Endodermal cell (in vitro differentiated cells): Measurements from ENCODE around the gene NR6A1. TPM values are rescaled to one million over a fixed set of nuclear protein-coding genes. Genes with fewer than 3 reads are reported as not detected.

ENCODE experiments used
- DNase-seq: peaks from one replicate; pipeline ENCODE4 v3.0.0-alpha.2; 2017
- H3K27ac ChIP-seq: 2 replicates; pipeline ENCODE4 v1.5.1; 2013; ENCODE audit warnings: mild to moderate bottlenecking, low read depth, low read length, moderate library complexity
- H3K27me3 ChIP-seq: 2 replicates; pipeline ENCODE4 v1.6.1; 2013; ENCODE audit warnings: mild to moderate bottlenecking, low read length, moderate library complexity; ENCODE audit not compliant: insufficient read depth, control insufficient read depth, poor library complexity, severe bottlenecking
- H3K36me3 ChIP-seq: 2 replicates; pipeline ENCODE4 v1.7.0; 2013; ENCODE audit warnings: mild to moderate bottlenecking, low read length, moderate library complexity; ENCODE audit not compliant: control insufficient read depth, insufficient read depth
- H3K4me1 ChIP-seq: one replicate; pipeline ENCODE4 v1.7.0; 2013; ENCODE audit warnings: low read length; ENCODE audit not compliant: control insufficient read depth, insufficient read depth
- H3K4me3 ChIP-seq: 2 replicates; pipeline ENCODE4 v1.5.1; 2013; ENCODE audit warnings: mild to moderate bottlenecking, low read length, moderate library complexity
- H3K9ac ChIP-seq: 2 replicates; pipeline ENCODE4 v1.6.1; 2013; ENCODE audit warnings: mild to moderate bottlenecking, low read length, moderate library complexity; ENCODE audit not compliant: poor library complexity, severe bottlenecking; ENCODE audit errors: extremely low read depth
- H3K9me3 ChIP-seq: 2 replicates; pipeline ENCODE4 v1.6.1; 2013; ENCODE audit warnings: mild to moderate bottlenecking, low read length, moderate library complexity; ENCODE audit not compliant: control insufficient read depth
- H3K27ac Mint-ChIP-seq: 2 replicates; pipeline ENCODE4 v1.8.0; 2020; ENCODE audit warnings: mixed read lengths
- H3K27me3 Mint-ChIP-seq: 2 replicates; pipeline ENCODE4 v1.8.0; 2021; ENCODE audit warnings: mild to moderate bottlenecking, mixed read lengths; ENCODE audit not compliant: insufficient read depth
- H3K36me3 Mint-ChIP-seq: 2 replicates; pipeline ENCODE4 v1.8.0; 2020; ENCODE audit warnings: low read depth, mixed read lengths
- H3K4me1 Mint-ChIP-seq: 2 replicates; pipeline ENCODE4 v1.8.0; 2020; ENCODE audit warnings: mixed read lengths
- H3K4me3 Mint-ChIP-seq: 2 replicates; pipeline ENCODE4 v1.8.0; 2020; ENCODE audit warnings: mild to moderate bottlenecking, moderate library complexity, mixed read lengths
- H3K9me3 Mint-ChIP-seq: 2 replicates; pipeline ENCODE4 v1.8.0; 2020; ENCODE audit warnings: mild to moderate bottlenecking, mixed read lengths
- WGBS, 2 experiments: methylation state at CpG; one replicate each; pipeline versions ENCODE4 v1.1.5 to v1.1.7; 2013; ENCODE audit warnings: missing lambda C conversion rate in 2 of 2, mixed read lengths in 1 of 2; ENCODE audit not compliant: insufficient coverage in 1 of 2, insufficient read length in 1 of 2; 5-methylcytosine and 5-hydroxymethylcytosine counted together
- total RNA-seq, 2 donors: library from RNA; stranded (reverse); fragmentation: NEBNext Ultra II Directional in 1 of 2; extraction: Animal tissue kit (Norgen Biotek cat#: 25700) in 1 of 2; gene quantifications; 2 replicates in 1 of 2; 3 replicates in 1 of 2; pipeline ENCODE4 v1.2.1, GENCODE V29; 2021
- TF ChIP-seq, protein P1 (sequence below): fragments of 200-600 bp; sonication (generic); conservative IDR thresholded peaks from 2 replicates; pipeline ENCODE4 v1.5.0; 2021; ENCODE audit warnings: antibody characterized with exemption, mild to moderate bottlenecking

NR6A1 gene
- total RNA-seq, 2 donors from 2014 or later = 168 to 206 TPM

DNA sequence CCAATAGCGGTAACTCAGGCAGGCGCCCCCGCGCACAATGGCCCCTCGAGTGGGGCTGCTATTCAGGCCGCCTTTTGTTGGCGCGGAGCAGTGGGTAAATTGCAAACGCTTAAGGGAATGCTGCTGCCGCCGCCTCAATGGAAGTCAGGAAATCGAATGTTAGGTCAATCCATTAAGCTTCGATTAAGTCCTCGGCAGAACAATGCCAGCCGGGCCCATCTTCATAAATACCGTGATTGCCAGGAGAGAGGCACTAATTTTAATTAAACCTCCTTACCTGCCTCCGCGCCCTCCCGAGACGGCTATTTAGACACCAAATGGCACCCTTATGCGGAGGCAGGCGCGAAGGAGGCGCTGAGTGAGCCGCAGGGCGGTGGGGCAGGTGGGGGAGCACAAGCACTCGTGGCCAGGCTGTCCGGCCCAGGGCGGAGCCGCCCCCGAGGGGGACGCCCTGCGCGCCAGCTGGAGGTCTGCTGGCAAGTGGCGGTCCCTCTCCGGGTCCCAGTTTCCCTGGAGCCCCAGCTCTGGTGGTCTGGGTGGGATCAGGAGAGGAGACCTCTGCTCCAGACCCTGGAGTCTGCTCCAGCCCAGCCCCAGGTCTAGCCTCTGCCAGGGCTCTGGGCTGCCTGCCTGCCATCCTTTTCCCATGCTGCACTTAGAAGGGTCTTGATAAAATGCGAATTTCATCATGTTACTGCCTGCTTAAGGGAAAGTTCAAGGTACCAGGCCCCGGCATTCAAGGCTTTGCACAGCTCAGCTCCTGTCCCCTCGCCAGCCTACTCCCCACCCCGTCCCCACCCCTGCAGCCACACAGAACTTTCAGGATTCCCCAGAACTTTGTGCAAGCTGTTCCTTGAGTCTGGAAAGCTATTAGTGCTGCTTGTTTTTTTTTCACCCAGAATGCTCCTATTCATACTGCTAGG, 283.6 kb downstream of the NR6A1 start:
- Mint-ChIP-seq H3K4me1 (peaks cover 4% of the 10 kb centered on the region), H3K27me3 (peaks cover 56% of the 10 kb centered on the region)
- no peak for DNase-seq

DNA sequence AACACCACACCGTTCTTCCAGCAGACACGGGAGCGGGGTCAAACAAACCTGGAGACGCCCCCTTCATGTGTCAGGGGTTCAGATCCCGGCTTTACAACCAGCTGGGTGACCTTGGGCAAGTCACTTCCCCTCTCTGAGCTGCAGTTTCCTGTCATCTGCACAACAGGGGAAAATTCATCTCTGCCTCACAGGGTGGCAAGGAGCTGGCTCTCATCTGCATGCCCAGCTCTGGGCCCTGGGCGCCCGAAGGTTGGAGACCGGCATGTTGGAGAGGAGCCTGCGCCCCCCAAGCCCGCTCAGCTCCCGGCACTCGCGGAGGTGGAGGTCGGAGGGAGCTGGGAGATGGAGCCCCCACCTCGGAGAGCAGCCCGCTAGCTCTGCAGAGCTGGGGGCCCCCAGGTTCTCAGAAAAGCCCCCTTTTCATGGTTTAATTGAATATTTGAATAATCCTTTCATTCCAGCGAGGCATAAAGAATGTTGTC, 284.3 kb downstream of the NR6A1 start:
- H3K27ac Mint-ChIP-seq = no peak overlapping the region
- H3K9me3 ChIP-seq = no peaks in the 10 kb centered on the region
- WGBS, 2 experiments = 90 to 98% methylated on average over 6 to 17 of the region's 17 CpGs
- H3K4me3 ChIP-seq = no peak overlapping the region
- DNase-seq = no peak
- H3K4me1 Mint-ChIP-seq = peaks cover 4% of the 10 kb centered on the region
- peak overlapping the region; percentile 80 for H3K27ac ChIP-seq
- no peaks in the 10 kb centered on the region for H3K4me1 ChIP-seq
- peaks cover 59% of the 10 kb centered on the region for H3K27me3 Mint-ChIP-seq
- TF ChIP-seq, protein P1, sequence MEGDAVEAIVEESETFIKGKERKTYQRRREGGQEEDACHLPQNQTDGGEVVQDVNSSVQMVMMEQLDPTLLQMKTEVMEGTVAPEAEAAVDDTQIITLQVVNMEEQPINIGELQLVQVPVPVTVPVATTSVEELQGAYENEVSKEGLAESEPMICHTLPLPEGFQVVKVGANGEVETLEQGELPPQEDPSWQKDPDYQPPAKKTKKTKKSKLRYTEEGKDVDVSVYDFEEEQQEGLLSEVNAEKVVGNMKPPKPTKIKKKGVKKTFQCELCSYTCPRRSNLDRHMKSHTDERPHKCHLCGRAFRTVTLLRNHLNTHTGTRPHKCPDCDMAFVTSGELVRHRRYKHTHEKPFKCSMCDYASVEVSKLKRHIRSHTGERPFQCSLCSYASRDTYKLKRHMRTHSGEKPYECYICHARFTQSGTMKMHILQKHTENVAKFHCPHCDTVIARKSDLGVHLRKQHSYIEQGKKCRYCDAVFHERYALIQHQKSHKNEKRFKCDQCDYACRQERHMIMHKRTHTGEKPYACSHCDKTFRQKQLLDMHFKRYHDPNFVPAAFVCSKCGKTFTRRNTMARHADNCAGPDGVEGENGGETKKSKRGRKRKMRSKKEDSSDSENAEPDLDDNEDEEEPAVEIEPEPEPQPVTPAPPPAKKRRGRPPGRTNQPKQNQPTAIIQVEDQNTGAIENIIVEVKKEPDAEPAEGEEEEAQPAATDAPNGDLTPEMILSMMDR = no peak
- H3K36me3 ChIP-seq = no peaks in the 10 kb centered on the region
- H3K4me3 Mint-ChIP-seq = peak overlapping the region; percentile 32
- no peaks in the 10 kb centered on the region for H3K36me3 Mint-ChIP-seq
- H3K9me3 Mint-ChIP-seq = no peaks in the 10 kb centered on the region
- H3K27me3 ChIP-seq = peaks cover 4% of the 10 kb centered on the region
- H3K9ac ChIP-seq = no peak overlapping the region

More for the DNA sequence above, 283.6 kb downstream of the NR6A1 start:
- Mint-ChIP-seq H3K36me3 (no peaks in the 10 kb centered on the region), H3K9me3 (no peaks in the 10 kb centered on the region), H3K27ac (no peak overlapping the region), H3K4me3 (peak overlapping the region; percentile 32)
- TF ChIP-seq, protein P1 = no peak
- Histone ChIP-seq H3K9me3 (no peaks in the 10 kb centered on the region), H3K9ac (no peak overlapping the region), H3K4me3 (no peak overlapping the region), H3K4me1 (no peaks in the 10 kb centered on the region), H3K36me3 (no peaks in the 10 kb centered on the region), H3K27me3 (no peaks in the 10 kb centered on the region), H3K27ac (peak overlapping the region; percentile 80)
- 87% methylated on average over 29 to 40 of the region's 40 CpGs for WGBS, 2 experiments

DNA sequence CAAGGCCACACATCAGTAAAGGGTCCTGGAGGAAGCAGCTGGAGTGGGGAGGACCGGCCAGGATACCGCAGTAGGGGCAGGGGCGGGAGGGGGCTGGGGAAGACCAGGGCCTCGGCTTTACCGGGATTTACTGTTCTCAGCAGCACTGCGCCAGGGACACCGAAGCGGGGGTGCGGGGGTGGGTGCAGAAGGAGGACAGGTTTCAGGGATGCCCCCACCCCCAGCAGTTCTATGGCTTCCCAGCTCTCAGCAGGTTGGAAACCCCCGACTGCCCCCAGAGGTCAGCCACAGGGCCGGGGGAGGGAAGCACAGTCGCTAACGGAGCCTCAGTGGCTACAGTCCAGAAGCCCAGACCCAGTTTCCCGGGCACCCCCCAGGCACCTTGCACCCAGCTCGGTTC, 285.2 kb downstream of the NR6A1 start:
- TF ChIP-seq, protein P1 = no peak
- Mint-ChIP-seq H3K4me3 (no peak overlapping the region), H3K27me3 (peaks cover 65% of the 10 kb centered on the region), H3K9me3 (no peaks in the 10 kb centered on the region), H3K27ac (no peak overlapping the region), H3K4me1 (peaks cover 4% of the 10 kb centered on the region), H3K36me3 (no peaks in the 10 kb centered on the region)
- WGBS, 2 experiments = 83% methylated on average over 15 of the region's 15 CpGs; no CpG with 5 or more reads in 1 of the 2 experiments
- Histone ChIP-seq H3K27ac (no peak overlapping the region), H3K9me3 (no peaks in the 10 kb centered on the region), H3K27me3 (peaks cover 10% of the 10 kb centered on the region), H3K4me1 (no peaks in the 10 kb centered on the region), H3K9ac (no peak overlapping the region), H3K36me3 (no peaks in the 10 kb centered on the region), H3K4me3 (no peak overlapping the region)
- no peak for DNase-seq
